GM18873 (cell line): ENCODE results near the gene CCNY.

Source experiments
- ATAC-seq: cut with Tn5 transposase; IDR thresholded peaks from one replicate; pipeline ENCODE4 v1.9.1; 2021; ENCODE audit warnings: mild to moderate bottlenecking, moderate library complexity, moderate number of reproducible peaks; ENCODE audit not compliant: unreplicated experiment, low FRiP score

The CCNY gene

DNA sequence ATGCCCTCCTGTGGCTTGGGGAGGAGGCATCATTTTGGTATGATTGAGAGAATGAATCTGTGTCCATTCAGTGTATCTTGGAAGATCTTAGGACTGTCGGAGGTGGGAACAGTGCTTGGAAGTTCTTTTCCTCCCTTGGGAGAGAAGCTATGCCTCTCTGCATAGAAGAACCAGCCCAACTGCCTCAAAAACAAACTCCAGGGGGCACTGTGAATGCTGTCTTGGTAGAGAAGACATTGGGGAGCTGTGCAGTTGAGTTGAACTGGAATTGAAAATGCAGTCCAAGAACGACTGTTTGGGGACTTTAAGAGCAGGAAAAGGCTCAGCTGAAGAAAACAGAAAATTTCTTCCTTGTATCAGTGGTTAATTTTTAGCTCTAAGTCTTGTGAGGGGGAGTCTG, 263.9 kb downstream of the CCNY start:
- no peak for ATAC-seq

DNA sequence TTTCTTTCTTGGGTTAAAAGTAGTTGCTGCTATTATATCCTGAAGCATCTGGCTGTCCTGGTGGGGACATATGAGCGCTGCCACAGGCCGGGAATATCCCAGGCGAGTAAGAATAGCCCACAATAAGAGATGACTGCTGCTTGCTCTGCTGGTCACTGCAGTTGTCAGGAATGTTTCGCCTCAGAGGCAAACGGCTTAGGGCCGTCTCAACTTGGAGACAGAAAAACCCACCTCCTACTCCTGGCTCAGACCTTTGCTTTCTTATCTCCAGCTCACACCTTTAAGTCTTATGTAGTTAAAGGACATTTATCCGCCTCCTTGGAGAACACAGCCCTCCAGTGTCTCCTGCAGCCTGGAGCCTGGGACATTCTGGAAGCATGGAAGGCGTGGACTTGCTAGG, 268.9 kb downstream of the CCNY start, which contains the start of gene GJD4:
Gene GJD4, plus strand, starts transcription at position 151 of the 400 bp plus-strand sequence. Its CDS starts 227 bp downstream, at position 378.
- ATAC-seq, result no peak

DNA sequence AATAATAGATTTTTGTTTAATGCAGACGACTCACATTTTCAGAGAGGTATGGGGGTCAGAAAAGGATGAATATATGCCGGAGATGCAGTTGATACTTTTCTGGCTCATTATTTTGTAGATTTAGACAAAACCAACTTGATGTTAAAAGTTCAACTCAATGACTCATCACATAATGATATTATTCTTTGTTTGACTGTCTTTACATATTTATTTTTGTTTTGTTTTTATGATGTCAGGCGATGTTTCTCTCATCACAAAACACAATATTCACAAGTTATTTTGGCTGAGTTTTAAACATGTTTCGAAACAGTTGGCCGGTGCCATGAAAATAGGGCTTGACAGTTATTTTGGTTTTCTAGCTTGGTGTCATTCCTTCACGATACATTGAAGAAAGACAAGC, 270.1 kb downstream of the CCNY start:
- no peak for ATAC-seq

- no peak for ATAC-seq
Measured at GRCh38 chr10:35607475-35608327, 271.4 kb downstream of the CCNY start.

DNA sequence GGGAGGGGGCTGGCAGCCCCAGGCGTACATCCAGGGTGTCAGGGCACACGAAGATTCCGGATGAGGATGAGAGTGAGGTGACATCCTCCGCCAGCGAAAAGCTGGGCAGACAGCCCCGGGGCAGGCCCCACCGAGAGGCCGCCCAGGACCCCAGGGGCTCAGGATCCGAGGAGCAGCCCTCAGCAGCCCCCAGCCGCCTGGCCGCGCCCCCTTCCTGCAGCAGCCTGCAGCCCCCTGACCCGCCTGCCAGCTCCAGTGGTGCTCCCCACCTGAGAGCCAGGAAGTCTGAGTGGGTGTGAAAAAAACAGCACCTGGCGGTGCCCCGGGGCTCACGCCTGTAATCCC, 272.0 kb downstream of the CCNY start:
- no peak for ATAC-seq

GRCh38 chr10:35611750-35612149, 275.4 kb downstream of the CCNY start:
- ATAC-seq, result no peak

GRCh38 chr10:35612385-35613106, 276.2 kb downstream of the CCNY start:
- ATAC-seq, result no peak

DNA sequence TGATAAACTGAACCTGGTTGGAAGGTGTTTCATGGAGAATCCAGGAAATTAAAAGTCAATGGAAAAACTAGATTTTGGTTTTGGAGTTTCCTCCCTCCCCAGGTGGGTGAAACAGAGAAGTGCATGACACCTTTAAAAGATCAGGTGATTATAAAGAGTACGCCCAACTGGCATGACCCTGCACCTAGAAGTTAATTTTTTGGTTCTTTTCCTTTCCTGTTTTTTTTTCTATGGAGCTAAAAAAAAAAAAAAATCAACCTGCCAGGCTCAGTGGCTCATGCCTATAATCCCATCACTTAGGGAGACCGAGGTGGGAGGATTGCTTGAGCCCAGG, 276.8 kb downstream of the CCNY start:
- no peak for ATAC-seq

GRCh38 chr10:35613597-35614226, 277.4 kb downstream of the CCNY start:
- no peak for ATAC-seq

- ATAC-seq, result no peak
Measured at GRCh38 chr10:35614312-35614711, 278.0 kb downstream of the CCNY start.
